GM21786 (cell line): Measurements from ENCODE around the gene PUSL1.

Source experiments
- ATAC-seq: cut with Tn5 transposase; IDR thresholded peaks from one replicate; pipeline ENCODE4 v1.9.1; 2021; ENCODE audit not compliant: unreplicated experiment

PUSL1 gene

DNA sequence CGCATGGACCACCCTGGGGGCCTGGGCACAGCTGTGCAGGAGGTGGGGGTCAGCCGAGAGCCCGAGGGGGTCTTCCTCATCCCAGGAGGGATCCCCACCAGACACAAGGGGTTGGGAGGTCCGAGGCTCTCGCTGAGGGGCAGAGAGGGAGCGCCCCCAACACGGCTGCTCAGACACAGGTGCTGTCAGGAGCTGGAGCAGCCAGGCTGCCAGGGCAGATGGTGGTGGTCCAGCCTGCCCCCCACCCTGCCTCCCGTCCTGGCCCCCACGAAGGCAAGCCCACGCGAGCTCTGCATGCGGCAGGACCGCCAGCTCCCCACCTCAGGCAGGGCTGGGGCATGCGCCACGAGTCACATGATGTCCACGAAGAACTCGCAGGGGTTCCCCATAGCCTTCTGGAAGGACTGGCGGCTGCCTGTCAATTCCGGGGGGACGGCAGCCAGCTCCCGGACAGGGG is 27.4 kb downstream of the PUSL1 start:
- no peak for ATAC-seq

DNA sequence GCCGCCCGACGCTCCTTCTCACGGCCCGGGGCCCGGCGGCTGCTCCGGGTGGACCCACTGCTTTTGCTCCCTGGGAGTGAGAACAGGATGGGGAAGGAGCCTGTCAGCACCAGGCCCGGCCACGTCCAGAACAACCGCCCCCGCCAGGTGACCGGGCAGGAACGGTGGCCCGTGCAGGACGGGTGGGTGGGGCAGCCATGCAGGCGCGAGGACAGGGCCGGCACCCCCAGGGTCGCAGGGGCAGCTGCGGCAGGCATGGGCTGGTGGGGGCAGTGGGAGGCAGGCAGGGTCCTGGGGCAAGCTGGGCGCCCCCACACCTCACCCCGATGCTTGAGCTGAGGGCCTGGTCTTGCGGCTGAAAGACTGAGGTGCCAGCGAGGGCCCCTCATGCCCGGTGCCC is 28.0 kb downstream of the PUSL1 start:
- no peak for ATAC-seq

DNA sequence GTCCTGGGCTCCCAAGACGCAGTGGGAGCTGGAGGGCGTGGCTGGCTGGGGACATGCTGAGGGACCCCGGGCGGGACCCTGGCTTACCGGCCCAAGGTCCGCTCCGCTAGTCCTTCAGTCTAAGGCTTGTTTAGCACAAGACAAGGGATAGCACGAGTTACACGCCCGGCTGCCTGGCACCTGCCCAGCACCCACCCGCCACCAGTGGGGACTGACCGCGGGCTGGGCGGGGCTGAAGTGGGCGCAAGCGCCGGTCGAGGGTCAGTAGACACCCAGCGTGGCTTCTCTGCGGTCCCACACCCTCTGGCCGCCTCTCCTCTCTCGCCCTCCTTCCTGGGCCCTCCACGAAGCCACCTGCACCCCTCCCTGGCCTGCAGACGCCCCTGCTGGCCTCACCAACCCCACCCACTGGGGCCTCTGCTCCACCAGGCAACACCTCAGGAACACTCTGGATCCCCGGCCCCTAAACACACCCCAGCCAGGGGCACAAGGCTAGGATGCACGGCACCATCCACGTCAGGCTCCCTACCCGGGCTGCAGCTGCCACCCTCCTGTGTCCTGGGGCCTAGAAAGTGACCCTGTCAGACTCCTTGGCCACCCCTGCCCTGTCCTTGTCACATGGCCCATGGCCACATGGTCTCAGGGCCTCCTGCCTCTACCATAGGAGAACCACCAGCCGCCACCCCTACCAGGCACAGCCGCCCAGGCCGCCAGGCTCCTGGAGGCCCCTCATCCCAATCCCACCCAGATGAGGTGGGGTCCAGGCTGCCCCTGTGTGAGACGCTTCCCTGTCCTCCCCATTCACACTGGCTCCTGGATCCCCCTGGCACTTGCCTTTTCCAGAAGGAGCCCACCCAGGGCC is 28.8 kb downstream of the PUSL1 start:
- ATAC-seq: no peak

DNA sequence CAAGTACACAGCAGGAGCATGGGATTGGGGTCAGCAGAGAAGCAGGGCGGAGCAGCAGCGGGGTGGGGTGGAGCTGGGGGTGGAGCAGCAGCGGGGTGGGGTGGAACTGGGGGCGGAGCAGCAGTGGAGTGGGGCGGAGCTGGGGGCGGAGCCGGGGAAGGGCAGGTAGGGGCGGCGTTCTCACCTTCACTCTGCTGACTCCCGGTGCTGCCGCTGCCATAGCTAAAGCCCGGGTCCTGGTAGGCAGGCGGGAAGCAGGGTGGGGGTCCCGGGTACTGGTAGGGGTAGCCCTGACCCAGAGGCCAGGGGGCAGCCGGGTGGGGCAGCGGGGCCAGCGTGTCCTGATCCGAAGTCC is 29.4 kb downstream of the PUSL1 start:
- ATAC-seq: no peak

DNA sequence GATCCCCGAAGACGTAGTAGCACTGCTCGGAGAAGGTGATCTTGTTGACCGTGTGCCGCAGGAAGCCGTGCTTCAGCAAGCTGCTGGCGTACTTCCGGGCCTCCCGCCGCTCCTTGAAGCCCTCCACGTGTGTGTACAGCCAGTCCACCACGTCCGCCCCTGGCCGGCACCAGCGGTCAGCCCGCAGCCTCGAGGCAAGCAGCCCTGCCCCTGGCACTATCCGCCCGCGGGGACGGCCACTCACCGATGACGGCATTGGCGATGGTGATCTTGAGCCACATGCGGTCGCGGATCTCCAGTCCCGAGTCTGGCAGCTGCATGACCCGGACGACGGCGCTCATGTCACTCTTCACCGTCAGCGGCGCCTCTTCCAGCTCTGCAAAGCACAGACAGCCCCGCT is 29.9 kb downstream of the PUSL1 start:
- ATAC-seq: no peak

DNA sequence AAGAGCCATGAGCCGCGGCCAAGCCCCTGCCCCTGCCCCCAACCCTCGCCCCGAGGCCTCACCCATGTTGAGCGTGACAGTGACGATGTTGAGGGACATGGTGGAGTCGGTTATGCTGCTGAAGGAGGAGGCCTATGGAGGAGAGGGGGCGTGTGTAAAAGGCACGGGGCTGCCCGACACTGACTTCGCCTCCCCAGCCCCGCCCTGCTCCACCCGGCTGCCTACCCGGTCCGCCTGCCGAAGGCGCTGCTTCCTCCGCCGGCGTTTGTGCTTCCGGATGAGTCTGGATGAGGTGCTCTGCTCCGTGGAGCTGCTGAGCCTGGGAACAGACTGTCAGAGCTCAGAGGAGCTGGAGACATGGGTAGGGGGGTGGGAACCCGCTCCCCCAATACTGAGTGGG is 31.8 kb downstream of the PUSL1 start:
- no peak for ATAC-seq

DNA sequence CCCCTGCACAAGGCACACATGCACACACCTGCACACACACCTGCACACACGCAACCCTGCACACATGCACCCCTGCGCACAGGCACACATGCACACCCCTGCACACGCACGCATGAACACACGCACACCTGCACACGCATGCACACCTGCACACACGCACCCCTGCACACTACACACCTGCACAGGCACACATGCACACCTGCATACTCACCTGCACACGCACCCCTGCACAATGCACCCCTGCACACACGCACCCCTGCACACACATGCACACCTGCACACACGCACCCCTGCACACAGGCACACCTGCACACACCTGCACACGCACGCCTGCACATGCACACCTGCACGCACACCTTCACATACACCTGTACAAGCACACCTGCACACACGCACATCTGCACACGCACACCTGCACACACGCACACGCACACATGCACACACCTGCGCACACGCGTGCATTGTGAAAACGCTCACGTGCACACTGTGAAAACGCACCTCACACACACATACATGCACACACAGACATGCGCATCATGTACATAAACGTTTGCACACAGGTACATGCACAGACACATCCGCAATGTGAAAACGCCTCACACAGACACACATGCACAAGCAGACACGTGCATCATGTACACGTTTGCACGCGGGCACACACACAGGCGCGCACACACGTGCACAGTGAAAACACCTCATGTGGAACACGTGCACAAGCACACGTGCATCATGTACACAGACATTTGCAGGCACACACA is 32.6 kb downstream of the PUSL1 start:
- no peak for ATAC-seq

DNA sequence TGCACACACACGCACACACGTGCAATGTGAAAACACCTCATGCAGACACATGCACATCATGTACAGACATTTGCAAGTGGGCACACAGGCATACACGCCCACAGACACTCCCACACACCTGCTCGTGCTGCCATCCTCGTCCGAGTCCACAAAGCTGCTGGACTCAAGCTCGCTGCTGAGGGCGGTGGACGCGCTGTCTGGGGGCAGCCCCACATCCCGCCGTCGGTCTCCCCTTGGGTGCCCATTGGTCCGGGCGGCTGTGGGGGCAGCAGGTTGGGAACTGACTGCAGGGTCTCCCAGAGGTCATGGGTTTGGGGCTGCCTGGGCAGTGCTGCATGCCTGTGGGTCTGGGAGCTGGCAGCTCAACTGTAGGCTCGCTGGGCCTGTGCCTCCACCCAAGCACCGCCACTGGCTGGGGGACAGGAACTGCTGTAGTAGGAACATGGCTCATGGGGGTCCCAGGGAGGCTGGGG is 33.2 kb downstream of the PUSL1 start:
- ATAC-seq: no peak

DNA sequence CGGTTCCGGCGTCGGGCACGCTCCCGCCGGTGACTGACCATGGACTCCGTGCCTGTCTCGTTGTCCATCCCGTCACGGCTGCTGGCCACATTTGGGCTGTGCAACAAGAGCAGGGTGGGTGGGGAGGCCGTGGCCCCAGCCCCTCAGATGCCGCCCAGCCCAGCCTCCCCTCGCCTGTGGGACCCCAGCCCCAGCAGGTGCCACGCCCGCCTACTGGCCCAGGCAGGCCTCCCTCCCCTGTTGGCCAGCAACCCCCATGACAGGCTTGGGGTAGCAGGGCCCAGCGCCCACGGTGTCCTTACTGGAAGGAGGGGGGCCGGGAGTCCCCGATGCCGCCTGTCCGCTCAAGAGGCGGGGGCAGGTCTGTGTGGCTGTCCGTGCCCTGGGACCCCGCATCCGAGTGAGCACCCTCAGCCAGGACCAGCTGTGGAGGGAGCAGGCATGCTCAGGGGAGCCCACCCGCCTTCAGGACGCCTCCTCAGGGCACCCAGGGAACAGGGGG is 33.7 kb downstream of the PUSL1 start:
- no peak for ATAC-seq

DNA sequence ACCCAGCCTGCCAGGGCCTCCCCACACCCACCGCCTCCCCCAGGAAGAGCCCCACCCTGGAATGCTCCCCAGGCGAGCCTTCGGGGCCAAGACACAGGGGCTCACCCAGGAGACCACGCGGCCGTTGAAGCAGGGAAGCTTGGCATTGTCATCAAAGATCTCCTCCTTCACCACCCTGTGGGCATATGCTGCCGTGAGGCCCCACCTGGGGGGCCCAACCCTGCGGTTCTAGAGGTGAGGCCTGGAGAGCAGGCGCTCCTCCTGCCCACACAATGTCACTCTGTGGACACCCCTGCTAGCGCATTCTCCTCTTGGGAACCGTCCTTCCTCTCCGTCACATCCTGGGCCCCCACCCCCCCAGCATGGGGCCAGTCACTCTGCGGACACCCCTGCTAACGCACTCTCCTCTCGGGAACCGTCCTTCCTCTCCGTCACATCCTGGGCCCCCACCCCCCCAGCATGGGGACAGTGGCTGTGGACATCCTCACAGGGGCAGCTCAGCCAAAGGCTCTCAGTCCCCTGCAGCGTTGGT is 34.3 kb downstream of the PUSL1 start:
- no peak for ATAC-seq

DNA sequence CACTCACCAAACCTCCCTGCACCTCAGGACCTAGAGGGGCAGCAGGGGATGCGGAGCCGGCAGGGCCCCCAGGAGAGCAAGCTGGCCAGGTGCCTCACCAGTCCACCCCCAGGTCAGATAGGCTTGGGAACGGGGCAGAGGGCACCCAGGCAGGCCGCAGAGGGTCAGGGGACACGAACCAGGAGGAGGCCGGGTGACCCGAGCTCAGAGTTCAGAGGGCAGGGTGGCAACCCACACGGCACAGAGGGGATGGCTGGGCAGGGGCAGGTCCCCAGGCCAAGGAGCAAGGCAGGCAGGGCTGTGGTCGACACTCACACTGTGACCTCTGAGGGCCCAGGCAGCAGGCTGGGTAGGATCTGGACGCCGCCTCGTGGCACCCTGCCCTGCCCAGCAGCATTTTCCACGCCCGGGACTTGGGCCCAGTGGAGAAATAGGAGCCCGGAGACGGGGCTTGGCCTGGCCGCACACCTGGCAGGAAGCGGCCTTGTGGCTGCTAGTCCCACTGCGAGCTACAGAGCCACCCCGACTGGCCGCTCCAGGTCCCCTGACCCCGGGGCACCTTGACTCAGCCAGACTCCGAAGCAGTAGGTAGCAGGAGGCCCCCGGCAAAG is 35.5 kb downstream of the PUSL1 start:
- ATAC-seq: no peak

DNA sequence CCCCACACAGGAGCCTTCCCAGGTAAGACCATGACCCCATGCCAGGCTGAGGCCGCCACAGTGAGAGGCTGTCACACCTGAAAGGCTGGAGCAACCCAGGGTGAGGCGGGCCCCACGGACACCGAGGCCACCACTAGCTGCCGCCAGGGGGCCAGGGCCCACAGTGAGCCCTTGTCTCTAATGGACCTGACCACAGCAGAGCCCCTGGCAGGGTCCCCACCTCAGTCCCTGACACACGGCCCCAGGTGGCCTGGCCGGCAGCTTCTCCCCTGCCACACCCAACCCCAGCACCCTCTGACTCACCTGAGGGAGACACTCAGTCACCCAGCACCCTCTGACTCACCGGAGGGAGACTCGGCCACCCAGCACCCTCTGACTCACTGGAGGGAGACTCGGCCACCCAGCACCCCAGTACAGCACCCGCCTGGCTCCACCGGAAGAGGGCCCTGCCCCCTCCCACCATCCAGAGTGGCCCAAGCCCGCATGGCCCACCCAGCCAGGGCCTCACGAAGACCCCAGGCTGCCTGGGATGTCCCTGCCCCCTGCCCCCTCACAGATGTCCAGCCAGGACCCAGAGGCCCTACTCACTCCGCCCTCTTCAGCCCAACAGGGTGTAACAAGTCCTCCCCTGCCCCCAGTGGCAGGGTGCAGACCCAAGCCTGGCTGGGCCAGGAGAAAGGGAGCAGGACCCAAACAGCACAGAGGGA is 36.4 kb downstream of the PUSL1 start:
- no peak for ATAC-seq

DNA sequence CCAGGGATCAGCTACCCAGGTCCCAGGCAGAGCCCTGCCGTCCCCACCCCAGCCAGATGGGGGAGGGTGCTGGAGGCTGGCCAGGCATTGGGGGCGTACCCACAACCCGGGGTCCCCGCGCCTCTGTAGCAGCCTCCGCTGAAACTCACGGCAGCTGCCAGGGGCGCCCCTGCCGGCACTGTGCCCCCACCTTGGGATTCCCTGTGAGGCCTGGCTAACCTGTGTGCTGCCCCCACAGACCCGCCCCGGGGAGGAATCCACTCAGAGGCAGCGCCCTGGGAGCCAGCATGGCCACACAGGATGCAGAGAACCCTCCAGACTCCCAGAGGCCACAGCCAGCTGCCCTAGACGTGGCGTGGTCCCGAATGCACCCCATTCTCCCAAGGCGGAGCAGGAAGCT is 37.0 kb downstream of the PUSL1 start:
- ATAC-seq: no peak

DNA sequence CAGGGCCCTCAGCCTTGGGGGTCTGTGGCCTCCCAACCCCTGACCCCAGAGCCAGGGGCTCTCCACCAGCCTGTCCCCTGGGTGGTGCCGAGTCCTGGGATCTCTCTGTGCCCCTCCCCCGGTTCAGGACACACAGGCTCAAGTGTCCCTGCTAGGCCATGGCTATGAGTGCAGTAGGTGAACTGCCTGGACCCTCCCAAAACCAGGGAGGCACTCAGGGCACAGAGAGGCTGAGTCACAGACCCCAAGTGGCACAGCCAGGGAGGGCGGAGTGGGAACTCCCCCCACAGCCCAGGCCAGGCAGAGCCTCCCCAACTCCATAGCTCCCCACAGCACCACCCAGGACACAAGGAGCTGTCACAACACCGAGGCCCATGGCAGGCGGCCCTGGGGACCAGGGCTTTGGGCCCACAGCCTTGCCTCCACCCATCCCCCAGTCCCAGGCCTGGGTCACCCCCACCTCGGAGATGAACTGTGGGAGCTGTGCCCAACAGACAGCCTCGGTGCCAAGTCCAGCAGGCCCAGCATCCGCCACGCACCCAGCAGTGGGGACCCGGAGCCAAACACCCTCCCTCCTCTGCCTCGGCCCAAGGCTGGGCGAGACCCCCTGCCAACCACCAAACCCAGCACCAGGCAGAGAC is 37.6 kb downstream of the PUSL1 start:
- no peak for ATAC-seq

DNA sequence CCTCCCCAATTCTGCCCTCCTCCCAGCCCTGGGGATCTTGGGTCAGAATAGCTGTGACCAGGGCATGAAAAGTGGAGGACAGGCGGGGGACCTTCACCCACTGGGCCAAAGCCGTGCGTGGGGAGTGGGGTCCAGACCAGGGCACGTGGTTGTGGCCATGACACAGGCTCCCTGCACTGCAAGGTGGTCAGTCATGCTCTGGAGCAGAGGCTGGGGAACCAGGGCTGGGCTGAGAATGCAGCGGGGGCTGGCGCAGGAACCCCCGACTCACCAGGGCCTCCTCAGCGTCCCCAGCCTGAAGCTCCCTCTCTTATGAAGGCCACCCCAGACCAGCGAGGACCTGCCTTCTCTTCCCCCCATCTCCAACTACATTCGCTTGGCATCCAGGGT is 38.1 kb downstream of the PUSL1 start:
- ATAC-seq: no peak

DNA sequence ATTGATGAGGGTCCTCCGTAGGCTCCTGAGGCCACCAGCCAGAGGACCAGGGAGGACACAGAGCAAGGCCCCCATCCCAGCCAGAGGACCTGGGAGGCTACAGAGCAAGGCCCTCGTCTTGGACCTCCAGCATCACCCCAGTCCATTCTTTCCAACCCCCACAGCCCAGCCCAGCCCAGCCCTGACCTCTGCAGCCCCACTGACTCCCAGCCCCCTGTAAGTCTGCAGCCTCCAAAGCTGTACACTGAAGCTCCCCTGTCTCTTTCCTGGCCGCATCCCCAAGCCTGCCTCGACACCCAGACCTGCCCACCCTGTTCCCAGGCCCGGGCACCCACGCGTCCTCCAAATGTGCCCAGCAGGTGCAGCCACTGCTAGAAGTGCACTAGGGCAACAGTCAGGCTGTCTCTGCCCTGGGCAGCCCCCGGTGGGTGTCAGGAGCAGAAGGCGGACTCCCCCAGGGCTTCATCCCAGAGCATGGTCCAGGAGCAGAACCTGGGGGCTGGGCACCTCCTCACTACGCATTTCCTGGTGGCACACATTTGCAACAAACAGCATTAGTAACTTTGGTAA is 38.7 kb downstream of the PUSL1 start:
- ATAC-seq: no peak

DNA sequence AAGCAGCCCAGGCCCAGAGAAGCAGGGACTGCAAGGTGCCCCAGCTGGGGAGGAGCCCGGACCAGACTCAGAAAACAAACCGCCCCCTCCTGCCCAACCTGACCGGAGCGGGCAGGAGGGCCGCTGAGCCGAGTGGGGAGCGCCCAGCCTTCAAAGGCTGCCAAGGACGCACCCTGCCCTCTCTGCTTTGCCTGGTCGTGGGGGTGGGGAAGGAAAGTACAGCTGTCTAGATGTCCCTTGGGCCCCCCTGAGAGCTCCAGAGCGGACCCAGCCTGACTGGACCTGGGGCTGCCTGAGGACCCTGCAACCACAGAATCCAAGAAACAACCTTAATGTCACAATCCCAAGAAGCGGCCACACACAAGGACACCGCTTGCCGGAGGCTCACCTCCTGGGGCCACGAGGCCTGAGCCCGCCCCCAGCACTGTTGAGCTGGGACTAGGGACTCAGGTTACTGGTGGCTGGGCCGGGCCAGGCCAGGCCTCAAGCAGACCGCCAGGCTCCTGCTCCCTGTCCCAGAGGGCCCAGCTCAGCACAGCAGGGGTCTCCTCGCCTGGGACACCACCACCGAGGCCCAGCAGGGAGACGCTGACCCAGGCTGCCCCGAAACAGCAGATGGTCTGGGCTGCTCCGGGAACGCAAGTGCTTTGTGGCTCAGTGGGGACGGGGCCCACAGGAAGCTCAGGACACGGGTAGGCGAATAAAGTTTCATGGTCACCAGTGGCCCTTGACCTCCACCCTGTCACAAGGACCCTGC is 39.4 kb downstream of the PUSL1 start:
- ATAC-seq: no peak

DNA sequence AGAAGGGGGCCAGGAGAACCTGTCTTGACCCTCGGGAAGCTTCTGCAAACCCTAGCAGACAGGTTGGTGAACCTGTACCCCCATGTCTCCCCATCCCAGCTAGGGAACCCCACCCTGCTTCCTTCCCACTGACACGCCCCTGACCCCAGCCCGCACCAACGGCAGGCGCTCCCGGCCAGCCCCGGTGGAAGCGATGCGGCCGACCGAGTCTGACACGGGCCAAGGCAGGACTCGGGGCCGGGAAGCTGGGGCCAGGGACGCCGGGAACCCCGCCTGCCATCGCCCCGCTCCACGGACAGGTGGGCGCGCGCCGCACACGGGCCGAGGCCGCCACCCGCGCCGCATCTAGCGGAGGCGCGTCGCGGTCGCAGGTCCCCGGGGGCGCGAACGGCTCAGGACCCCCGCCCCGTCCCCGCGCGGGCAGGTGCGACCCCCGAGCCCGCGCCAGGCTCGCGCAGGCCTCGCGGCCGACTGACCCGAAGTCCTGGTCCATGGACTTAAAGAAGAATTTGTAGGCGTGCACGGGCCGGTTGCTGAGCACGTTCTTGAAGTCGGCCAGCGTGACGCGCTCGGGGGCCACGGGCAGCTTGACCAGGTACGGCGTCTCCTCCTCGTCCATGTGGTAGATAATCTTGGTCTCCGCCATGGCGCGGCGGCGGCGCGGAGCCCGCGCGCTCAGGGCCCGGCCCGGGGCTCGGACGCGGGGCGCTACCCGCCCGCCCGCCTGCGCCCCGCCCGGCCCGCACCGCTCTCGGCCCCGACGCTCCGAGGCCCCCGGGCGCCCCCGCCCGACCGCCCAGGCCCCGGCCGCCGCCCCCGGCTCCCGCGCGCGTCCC is 40.2 kb downstream of the PUSL1 start:
- ATAC-seq: peak; percentile 22
